ENCODE data around the gene AQP12B. TPM values are rescaled to one million over a fixed set of nuclear protein-coding genes. Genes with fewer than 3 reads are reported as not detected.

The AQP12B gene
- total RNA-seq, 2 experiments from 2014 or later, result not detected

GRCh38 chr2:240632306-240632721 is 50.4 kb downstream of the AQP12B start:
- ATAC-seq (ENCODE audit: poor library complexity) (no peak), DNase-seq (peak in 2 of 14 experiments; percentile 8 to 14)
- ChIA-PET CTCF (no interaction called here), POLR2A (no interaction called here)
- peaks cover 29% of the 10 kb centered on the region for H3K4me1 ChIP-seq (ENCODE audit: insufficient read depth, low read length)
- no peaks in the 10 kb centered on the region for H3K4me1 Mint-ChIP-seq (ENCODE audit: low read depth)
- H3K4me3 Mint-ChIP-seq, result no peak overlapping the region
- H3K36me3 ChIP-seq (ENCODE audit: insufficient read depth, low read length), result peaks cover 8% of the 10 kb centered on the region
- no peak overlapping the region for H3K27ac ChIP-seq (ENCODE audit: low read depth in 1 of 2, low read length in 2 of 2)
- intact Hi-C loops (cut with DNase I, micrococcal nuclease), result no loop called here
- H3K9me3 Mint-ChIP-seq, result peaks cover 6% of the 10 kb centered on the region
- H3K9me3 ChIP-seq (ENCODE audit: control insufficient read depth in 1 of 2, insufficient read depth in 1 of 2, low read length in 2 of 2), result peaks cover 0 to 30% of the 10 kb centered on the region in 2 experiments
- H3K27me3 ChIP-seq (ENCODE audit: control insufficient read depth in 1 of 2, insufficient read depth in 2 of 2, low read length in 2 of 2), result no peaks in the 10 kb centered on the region
- no peaks in the 10 kb centered on the region for H3K36me3 Mint-ChIP-seq (ENCODE audit: low read depth)
- no peak overlapping the region for H3K4me3 ChIP-seq (ENCODE audit: low read length)
- H3K27me3 Mint-ChIP-seq, result no peaks in the 10 kb centered on the region
- H3K27ac Mint-ChIP-seq, result no peak overlapping the region
- no peak for TF ChIP-seq CTCF (IDR thresholded peaks at IDR 0.05)

DNA sequence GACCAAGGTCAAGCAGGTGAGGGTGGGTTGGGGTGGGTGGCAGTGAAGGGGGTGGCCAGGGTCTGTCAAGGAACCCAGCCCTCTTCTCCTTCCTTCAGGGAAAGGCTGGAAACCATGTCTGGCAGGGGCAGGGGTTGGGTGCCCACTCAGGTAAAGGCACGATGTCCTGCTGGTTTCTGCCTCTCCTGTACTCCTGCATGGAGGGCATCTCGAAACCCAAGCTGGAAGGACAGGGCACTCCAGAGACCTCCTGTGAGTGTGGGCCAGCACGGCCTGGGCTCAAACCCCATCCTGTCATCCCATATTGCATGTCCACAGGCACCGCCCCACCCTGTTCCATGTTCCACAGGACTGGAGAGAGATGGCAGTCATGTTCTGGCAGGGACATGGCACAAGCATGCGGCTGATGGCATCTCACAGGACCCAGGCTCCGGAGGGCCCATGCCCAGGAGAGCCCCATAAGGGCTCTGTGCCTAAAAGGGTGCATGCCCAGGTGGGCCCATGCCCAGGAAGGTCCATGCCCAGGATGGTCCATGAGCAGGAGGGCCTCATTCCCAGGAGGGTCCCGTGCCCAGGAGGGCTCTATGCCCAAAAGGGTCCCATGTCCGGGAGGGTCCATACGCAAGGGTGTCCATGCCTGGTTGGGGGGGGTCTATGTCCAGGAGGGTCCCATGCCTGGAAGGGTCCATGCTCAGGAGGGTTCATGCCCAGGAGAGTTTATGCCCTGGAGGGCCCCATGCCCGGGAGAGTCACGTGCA is 51.0 kb downstream of the AQP12B start:
- ChIA-PET CTCF (no interaction called here), POLR2A (no interaction called here)
- Histone ChIP-seq H3K27me3 (ENCODE audit: control insufficient read depth in 1 of 2, insufficient read depth in 2 of 2, low read length in 2 of 2) (no peaks in the 10 kb centered on the region), H3K4me3 (ENCODE audit: low read length) (no peak overlapping the region), H3K9me3 (ENCODE audit: control insufficient read depth in 1 of 2, insufficient read depth in 1 of 2, low read length in 2 of 2) (peaks cover 0 to 30% of the 10 kb centered on the region in 2 experiments), H3K36me3 (ENCODE audit: insufficient read depth, low read length) (peaks cover 8% of the 10 kb centered on the region), H3K4me1 (ENCODE audit: insufficient read depth, low read length) (peaks cover 35% of the 10 kb centered on the region), H3K27ac (ENCODE audit: low read depth in 1 of 2, low read length in 2 of 2) (no peak overlapping the region)
- Mint-ChIP-seq H3K36me3 (ENCODE audit: low read depth) (no peaks in the 10 kb centered on the region), H3K27ac (no peak overlapping the region), H3K4me3 (no peak overlapping the region), H3K27me3 (no peaks in the 10 kb centered on the region), H3K4me1 (ENCODE audit: low read depth) (peaks cover 5% of the 10 kb centered on the region), H3K9me3 (peaks cover 6% of the 10 kb centered on the region)
- no peak for TF ChIP-seq CTCF (IDR thresholded peaks at IDR 0.05)
- intact Hi-C loops (cut with DNase I, micrococcal nuclease), result no loop called here
- ATAC-seq (ENCODE audit: poor library complexity) (no peak), DNase-seq (peak in 1 of 14 experiments; percentile 28)

DNA sequence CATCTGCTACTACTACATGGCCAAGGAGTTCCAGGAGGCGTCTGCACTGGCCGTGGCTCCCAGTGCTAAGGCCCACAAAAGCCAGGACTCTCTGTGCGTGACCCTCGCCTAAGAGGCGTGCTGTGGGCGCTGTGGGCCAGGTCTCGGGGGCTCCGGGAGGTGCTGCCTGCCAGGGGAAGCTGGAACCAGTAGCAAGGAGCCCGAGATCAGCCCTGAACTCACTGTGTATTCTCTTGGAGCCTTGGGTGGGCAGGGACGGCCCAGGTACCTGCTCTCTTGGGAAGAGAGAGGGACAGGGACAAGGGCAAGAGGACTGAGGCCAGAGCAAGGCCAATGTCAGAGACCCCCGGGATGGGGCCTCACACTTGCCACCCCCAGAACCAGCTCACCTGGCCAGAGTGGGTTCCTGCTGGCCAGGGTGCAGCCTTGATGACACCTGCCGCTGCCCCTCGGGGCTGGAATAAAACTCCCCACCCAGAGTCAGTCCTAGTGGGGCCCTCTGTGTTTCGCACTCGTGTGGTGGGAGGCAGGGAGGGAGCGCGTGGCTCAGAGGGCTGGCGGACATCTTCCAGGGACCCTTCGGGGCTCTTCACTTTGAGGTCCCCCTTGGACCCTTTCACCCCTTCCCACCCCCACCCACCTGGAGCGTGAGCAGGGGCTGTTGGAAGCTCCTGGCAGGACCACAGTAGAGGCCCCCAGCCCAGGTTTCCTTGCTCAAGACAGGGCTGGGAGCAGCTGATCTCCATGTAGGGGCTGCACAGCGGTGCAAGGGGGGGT is 51.7 kb downstream of the AQP12B start:
- H3K27ac Mint-ChIP-seq, result no peak overlapping the region
- intact Hi-C loops (cut with DNase I, micrococcal nuclease), result no loop called here
- no peak overlapping the region for H3K27ac ChIP-seq (ENCODE audit: low read depth in 1 of 2, low read length in 2 of 2)
- H3K4me1 Mint-ChIP-seq (ENCODE audit: low read depth), result peaks cover 10% of the 10 kb centered on the region
- H3K36me3 ChIP-seq (ENCODE audit: insufficient read depth, low read length), result peaks cover 8% of the 10 kb centered on the region
- H3K9me3 ChIP-seq (ENCODE audit: control insufficient read depth in 1 of 2, insufficient read depth in 1 of 2, low read length in 2 of 2), result peaks cover 0 to 26% of the 10 kb centered on the region in 2 experiments
- H3K27me3 Mint-ChIP-seq, result no peaks in the 10 kb centered on the region
- H3K4me1 ChIP-seq (ENCODE audit: insufficient read depth, low read length), result peaks cover 43% of the 10 kb centered on the region
- no peaks in the 10 kb centered on the region for H3K27me3 ChIP-seq (ENCODE audit: control insufficient read depth in 1 of 2, insufficient read depth in 2 of 2, low read length in 2 of 2)
- ATAC-seq (ENCODE audit: poor library complexity) (no peak), DNase-seq (peak in 2 of 14 experiments; percentile 13 to 22)
- no peak overlapping the region for H3K4me3 ChIP-seq (ENCODE audit: low read length)
- ChIA-PET CTCF (no interaction called here), POLR2A (no interaction called here)
- H3K4me3 Mint-ChIP-seq, result no peak overlapping the region
- no peak for TF ChIP-seq CTCF (IDR thresholded peaks at IDR 0.05)
- peaks cover 6% of the 10 kb centered on the region for H3K9me3 Mint-ChIP-seq
- H3K36me3 Mint-ChIP-seq (ENCODE audit: low read depth), result no peaks in the 10 kb centered on the region

Data from CD4-positive, alpha-beta T cell (primary cell).